GM19328 (cell line): ENCODE measurements around the gene PTPRG.

ENCODE experiments used
- ATAC-seq: cut with Tn5 transposase; IDR thresholded peaks from one replicate; pipeline ENCODE4 v1.9.1; 2021; ENCODE audit warnings: mild to moderate bottlenecking, moderate library complexity; ENCODE audit not compliant: unreplicated experiment

PTPRG gene

GRCh38 chr3:61981060-61981459 lies 419.7 kb downstream of the PTPRG start:
- ATAC-seq = no peak

DNA sequence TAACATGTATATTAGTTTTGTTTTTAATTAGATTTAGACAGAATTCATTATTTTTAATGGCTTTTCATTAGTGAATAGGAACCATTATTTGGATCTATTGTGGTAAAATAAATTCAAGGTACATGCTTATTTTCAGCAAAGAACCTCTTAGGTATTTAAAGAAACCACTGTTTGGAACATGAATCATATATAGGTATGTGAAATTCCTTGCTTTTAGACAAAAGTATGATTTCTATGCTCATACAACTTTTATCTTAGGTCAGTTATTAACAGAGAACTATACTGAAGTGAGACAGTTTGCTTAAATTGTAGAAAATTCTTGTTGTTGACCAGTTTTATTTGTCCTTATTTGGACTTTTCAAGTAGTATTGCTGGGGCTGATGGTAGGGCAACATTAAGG lies 422.1 kb downstream of the PTPRG start:
- no peak for ATAC-seq

GRCh38 chr3:61985020-61985419 lies 423.6 kb downstream of the PTPRG start:
- ATAC-seq = no peak

DNA sequence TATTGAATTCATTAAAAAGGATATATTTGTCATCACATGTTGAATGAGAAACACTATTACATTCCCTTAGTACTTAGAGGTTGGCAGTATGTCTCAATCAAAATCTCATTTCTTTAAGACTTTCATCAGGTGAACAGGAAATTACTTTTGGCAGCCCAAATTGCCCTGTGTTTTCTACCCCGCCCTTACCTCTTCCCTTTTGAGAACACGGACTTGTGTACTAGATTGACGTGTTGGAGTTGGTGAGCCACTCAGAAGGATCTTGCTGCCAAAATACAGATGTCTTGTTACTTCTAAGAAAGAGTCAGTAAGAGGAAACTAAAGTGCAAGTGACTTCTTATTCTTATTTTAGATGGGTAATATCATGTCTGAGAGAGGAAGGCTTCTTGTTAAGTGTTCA lies 425.1 kb downstream of the PTPRG start:
- no peak for ATAC-seq

- no peak for ATAC-seq
Measured at GRCh38 chr3:61989681-61990080, 428.3 kb downstream of the PTPRG start.

GRCh38 chr3:61990327-61991027 lies 429.1 kb downstream of the PTPRG start:
- no peak for ATAC-seq

GRCh38 chr3:61991706-61992105 lies 430.3 kb downstream of the PTPRG start:
- ATAC-seq = no peak

DNA sequence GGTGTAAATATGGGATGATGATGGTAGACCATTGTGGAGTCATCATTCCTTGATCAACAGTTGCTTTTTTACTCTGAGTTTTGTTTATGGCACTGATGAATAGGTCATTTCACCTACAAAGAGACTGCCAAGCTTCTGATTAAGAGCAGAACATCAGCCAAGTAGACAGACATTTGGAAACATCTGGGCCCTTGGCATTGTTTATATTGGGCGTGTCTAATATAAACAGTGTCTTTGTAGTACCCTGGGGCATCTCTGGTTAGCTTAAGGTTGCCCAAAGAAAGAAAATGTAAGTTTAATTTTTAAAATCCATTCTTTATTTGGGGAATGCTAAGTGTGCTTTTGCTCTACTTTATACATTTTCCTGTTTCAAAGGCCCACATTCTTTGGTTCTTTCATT lies 435.0 kb downstream of the PTPRG start:
- no peak for ATAC-seq

DNA sequence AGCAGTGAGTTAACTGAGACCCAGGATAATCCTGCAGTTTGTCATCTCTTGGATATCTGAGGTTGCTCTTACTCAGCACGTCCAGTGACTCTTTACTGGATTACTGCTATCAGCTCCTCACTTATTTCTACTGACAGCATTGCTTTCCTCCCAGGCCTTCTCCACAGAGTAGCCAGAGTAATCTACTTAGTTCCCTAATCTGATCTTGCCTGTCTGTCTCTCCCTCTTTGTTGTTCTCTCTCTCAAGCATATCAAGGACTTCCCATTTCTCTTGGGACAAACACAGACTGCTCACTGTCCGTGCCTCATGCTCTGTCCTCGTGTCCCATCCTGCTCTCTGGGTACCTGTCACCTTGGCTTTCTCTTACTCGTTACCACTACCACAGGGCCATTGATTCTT lies 435.7 kb downstream of the PTPRG start:
- no peak for ATAC-seq

GRCh38 chr3:62003835-62004234 lies 442.5 kb downstream of the PTPRG start:
- ATAC-seq = no peak

DNA sequence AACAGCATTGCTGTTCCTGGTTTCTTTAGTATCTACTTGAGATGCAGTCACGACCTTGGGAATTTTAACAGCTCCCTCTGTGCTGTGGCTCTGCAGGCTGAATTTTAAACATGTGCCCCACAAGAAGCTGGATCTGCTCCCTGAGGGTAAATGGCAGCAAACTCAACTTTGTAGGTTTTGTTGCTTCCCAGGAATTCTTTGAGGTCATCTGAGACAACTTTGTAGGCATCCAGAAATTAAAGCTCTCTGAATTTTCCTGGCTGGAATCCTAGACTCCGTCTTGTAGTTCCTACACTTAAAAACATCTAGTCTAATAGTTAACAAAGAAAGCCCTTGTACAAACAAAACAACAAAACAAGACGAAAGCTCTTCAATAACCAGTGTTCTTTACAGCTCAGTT lies 445.7 kb downstream of the PTPRG start:
- ATAC-seq = no peak

- no peak for ATAC-seq
Measured at GRCh38 chr3:62010989-62011388, 449.6 kb downstream of the PTPRG start.

DNA sequence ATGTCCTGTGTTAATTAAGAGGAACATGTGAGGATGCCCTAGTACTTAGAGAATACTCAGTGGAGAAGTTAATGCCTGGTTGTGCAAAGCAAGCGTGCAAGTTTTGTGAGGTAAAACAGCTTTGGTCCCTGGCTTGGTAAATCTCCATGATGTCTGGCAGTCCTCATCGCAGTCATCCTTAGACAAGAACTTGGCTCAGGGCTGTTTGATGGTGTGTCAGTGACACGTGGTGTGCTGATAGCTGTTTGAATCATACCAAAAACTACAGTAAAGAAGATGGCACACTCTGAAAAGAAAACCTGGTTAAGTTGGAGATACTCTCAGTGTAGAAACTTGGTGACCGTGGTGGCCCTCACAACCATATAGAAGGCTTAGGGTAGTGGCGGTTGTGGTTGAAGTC lies 450.3 kb downstream of the PTPRG start:
- ATAC-seq = no peak

GRCh38 chr3:62013951-62014350 lies 452.6 kb downstream of the PTPRG start:
- ATAC-seq = no peak

DNA sequence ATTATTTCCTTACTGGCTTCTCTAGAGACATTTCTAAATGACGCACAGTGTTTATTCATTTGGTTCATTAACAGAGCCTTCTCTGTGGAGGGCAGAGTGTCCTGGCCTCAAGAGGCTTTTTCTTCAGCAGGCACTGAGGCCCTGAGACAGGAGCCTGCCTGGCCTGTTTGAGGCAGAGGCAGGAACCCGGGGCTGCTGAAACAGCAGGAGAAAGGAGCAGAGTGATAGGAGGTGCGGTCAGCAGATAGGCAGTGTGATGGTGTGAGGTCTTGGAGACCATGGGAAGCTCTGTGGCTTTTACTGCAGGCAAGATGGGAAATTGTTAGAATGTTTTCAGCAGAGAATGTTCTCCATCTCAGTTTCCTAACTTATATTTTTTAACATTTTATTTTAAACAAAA lies 453.7 kb downstream of the PTPRG start:
- ATAC-seq = no peak

- ATAC-seq = no peak
Measured at GRCh38 chr3:62019906-62020305, 458.5 kb downstream of the PTPRG start.

- no peak for ATAC-seq
Measured at GRCh38 chr3:62020706-62021105, 459.3 kb downstream of the PTPRG start.

DNA sequence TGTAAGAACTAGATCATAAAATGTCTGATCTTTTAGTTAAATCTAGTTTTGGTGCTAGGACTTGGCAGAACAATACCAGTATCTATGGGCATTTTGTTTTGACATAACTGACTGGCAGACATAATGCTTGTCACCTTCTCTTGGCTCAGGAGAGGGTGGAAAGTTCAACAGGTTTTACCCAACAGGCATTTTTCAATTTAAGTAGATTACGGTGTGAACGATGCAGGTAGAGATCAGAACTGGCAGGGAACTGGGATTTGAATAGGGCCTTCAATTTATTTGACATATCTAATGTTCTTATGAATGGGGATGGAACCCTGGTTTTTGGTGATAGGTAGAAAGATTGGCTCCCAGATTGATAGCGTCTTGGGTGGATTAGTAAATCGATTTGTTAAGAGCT lies 460.9 kb downstream of the PTPRG start:
- ATAC-seq = no peak

DNA sequence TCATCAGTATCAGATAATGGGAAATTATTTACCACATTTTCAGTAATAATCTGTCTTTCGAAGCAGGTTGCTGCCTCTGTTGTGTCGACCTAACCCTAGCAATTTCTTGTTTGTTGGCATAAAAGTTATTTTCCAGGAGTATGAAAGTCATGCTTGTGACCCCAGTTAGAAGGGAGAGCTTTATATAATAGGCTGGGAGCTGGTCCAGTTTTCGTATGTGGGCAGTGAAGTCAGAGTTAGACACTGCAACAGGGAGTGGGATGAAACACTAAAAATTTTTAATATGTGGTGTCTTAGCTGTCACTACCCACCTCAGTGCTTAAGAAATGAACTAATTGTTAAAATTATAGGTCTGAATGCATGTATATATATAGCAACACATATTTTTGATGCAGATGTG lies 463.5 kb downstream of the PTPRG start:
- no peak for ATAC-seq

DNA sequence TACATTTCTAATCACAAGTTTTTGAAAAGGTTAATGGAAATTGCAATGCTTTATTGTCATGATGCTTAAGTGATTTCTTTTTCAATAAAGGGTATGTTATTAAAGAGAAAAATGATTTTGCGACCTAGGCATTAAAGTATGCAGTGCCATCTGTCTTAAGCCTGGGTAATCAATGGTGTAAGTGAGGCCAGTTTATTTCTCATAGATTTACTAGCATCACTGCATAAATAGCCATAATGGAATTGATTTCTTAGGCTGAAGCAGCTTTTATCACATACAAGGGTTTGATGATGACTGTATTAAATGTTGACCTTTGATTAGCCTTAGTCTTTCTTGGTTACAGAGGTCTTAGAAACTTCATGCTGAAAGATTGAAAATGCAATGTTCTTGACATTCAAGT lies 464.5 kb downstream of the PTPRG start:
- no peak for ATAC-seq

DNA sequence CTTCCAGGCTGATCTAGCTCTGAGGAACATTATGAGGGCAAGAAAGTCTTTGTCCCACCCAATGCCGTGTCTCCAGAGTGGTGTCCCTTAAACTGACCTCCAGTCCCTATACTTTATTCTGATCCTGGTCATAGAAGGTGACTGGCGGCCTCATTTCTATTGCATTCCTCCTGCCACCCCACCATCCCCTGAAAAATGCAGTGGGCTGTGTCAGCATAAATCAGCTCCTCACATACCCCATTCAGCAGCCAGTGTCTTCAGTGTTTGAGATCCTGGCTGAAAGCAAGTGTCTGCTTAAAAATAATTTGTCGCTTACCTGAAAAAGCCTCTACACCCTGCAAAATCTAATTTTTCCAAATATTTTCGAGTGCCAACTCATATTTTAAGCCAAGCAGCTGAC lies 465.9 kb downstream of the PTPRG start:
- no peak for ATAC-seq

GRCh38 chr3:62027796-62028195 lies 466.4 kb downstream of the PTPRG start:
- ATAC-seq = no peak

DNA sequence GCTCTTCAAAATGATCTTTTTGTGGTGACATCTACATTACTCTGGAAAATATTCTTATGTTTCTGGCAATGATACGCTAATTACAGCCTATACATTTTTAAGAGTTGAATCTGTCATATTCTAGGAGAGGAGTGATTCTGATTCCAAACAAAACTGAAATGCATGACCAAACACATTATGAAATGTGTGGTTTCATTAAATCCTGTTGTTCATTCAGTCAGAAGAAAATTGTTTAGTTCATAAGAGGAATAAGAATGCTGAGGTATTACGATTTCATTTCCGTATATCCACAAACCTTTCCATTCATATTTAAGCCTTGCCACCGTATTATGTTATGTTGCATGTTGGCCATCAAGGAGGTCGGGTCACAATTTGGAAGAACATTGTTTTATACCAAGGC lies 466.9 kb downstream of the PTPRG start:
- no peak for ATAC-seq
